HPDE6-E6E7 (cell line): ENCODE measurements around the gene DGKQ.
"Not testable (repeated sequence)": the region's sequence is repeated elsewhere in the genome, so short reads cannot be mapped to it uniquely, and the experiment has no call there.

Source experiments
- DNase-seq: peaks from one replicate; pipeline ENCODE4 v3.0.0; 2011; ENCODE audit warnings: missing footprints; ENCODE audit errors: extremely low spot score

Gene DGKQ

GRCh38 chr4:925171-925570 lies 48.2 kb downstream of the DGKQ start:
- DNase-seq: no peak

GRCh38 chr4:924107-925096 lies 49.0 kb downstream of the DGKQ start:
- no peak for DNase-seq

- DNase-seq: no peak
Measured at GRCh38 chr4:921830-922331, 51.5 kb downstream of the DGKQ start.

- DNase-seq: not testable (repeated sequence)
Measured at GRCh38 chr4:919004-919680, 54.2 kb downstream of the DGKQ start.

- DNase-seq: not testable (repeated sequence)
Measured at GRCh38 chr4:918591-918990, 54.8 kb downstream of the DGKQ start.

GRCh38 chr4:917992-918391 lies 55.4 kb downstream of the DGKQ start:
- no peak for DNase-seq

GRCh38 chr4:917466-917865 lies 55.9 kb downstream of the DGKQ start:
- no peak for DNase-seq

- DNase-seq: no peak
Measured at GRCh38 chr4:915595-915994, 57.8 kb downstream of the DGKQ start.

- DNase-seq: no peak
Measured at GRCh38 chr4:915041-915474, 58.3 kb downstream of the DGKQ start.

GRCh38 chr4:914531-914930 lies 58.8 kb downstream of the DGKQ start:
- no peak for DNase-seq

- DNase-seq: no peak
Measured at GRCh38 chr4:913280-913618, 60.1 kb downstream of the DGKQ start.

- peak; percentile 13 for DNase-seq
Measured at GRCh38 chr4:912548-913279, 60.7 kb downstream of the DGKQ start.

- DNase-seq: no peak
Measured at GRCh38 chr4:911871-912490, 61.4 kb downstream of the DGKQ start.

- DNase-seq: no peak
Measured at GRCh38 chr4:911221-911751, 62.1 kb downstream of the DGKQ start.

- DNase-seq: no peak
Measured at GRCh38 chr4:910366-911091, 62.8 kb downstream of the DGKQ start.

- DNase-seq: no peak
Measured at GRCh38 chr4:909821-910220, 63.5 kb downstream of the DGKQ start.

- DNase-seq: no peak
Measured at GRCh38 chr4:909131-909571, 64.2 kb downstream of the DGKQ start.
